SK-N-MC (cell line): ENCODE data around the gene STX16.
"Not testable (repeated sequence)": the region's sequence is repeated elsewhere in the genome, so short reads cannot be mapped to it uniquely, and the experiment has no call there.

Source experiments
- DNase-seq: peaks from one replicate; pipeline ENCODE4 v3.0.0-alpha.2; 2011; ENCODE audit warnings: low read depth, low spot score
- H3K27ac ChIP-seq: fragments of 200-600 bp; sonication (generic); 2 replicates; pipeline ENCODE4 v1.5.1; 2016; ENCODE audit warnings: mixed run types
- H3K36me3 ChIP-seq: fragments of 200-600 bp; sonication (generic); 2 replicates; pipeline ENCODE4 v1.6.1; 2017; ENCODE audit warnings: antibody characterized with exemption, low read length, mixed read lengths; ENCODE audit not compliant: insufficient read depth
- H3K4me3 ChIP-seq: fragments of 200-600 bp; sonication (generic); 2 replicates; pipeline ENCODE4 v1.5.1; 2016
- H3K9ac ChIP-seq: fragments of 200-600 bp; sonication (generic); 2 replicates; pipeline ENCODE4 v1.8.0; 2017; ENCODE audit warnings: mixed run types, mixed read lengths; ENCODE audit not compliant: insufficient read length
- H3K9me3 ChIP-seq: fragments of 200-600 bp; sonication (generic); 2 replicates; pipeline ENCODE4 v1.6.1; 2017; ENCODE audit warnings: low read depth, mild to moderate bottlenecking, antibody characterized with exemption, low read length, moderate library complexity, mixed read lengths
- EZH2 ChIP-seq: fragments of 200-600 bp; sonication (generic); IDR thresholded peaks from one replicate; pipeline ENCODE4 v1.6.1; 2017; ENCODE audit warnings: antibody characterized with exemption
- FOXP2 ChIP-seq: optimal IDR thresholded peaks from 2 replicates; pipeline ENCODE3; 2011; ENCODE audit warnings: mild to moderate bottlenecking, moderate library complexity; ENCODE audit not compliant: insufficient read depth; ENCODE audit errors: extremely low read length, control extremely low read depth
- POLR2AphosphoS5 ChIP-seq: IDR thresholded peaks from 2 replicates; pipeline ENCODE4 v1.6.1; 2012; ENCODE audit warnings: mild to moderate bottlenecking, low read depth, low read length, borderline replicate concordance

STX16 gene

GRCh38 chr20:58639182-58640146 is 11.6 kb upstream of the STX16 start:
- no peak overlapping the region for H3K27ac ChIP-seq
- no peak overlapping the region for H3K9ac ChIP-seq
- no peak overlapping the region for H3K4me3 ChIP-seq
- H3K36me3 ChIP-seq = no peaks in the 10 kb centered on the region
- H3K9me3 ChIP-seq = no peaks in the 10 kb centered on the region
- DNase-seq = no peak
- no peak for TF ChIP-seq FOXP2
- TF ChIP-seq EZH2 = no peak
- TF ChIP-seq POLR2AphosphoS5 = no peak

- no peak for DNase-seq
- Histone ChIP-seq H3K36me3 (no peaks in the 10 kb centered on the region), H3K9me3 (no peaks in the 10 kb centered on the region), H3K27ac (no peak overlapping the region), H3K9ac (no peak overlapping the region), H3K4me3 (no peak overlapping the region)
- TF ChIP-seq POLR2AphosphoS5 (no peak), FOXP2 (no peak), EZH2 (no peak)
These were observed 10.6 kb upstream of the STX16 start for GRCh38 chr20:58640446-58640845.

- Histone ChIP-seq H3K36me3 (no peaks in the 10 kb centered on the region), H3K27ac (no peak overlapping the region), H3K4me3 (no peak overlapping the region), H3K9ac (no peak overlapping the region), H3K9me3 (no peaks in the 10 kb centered on the region)
- TF ChIP-seq POLR2AphosphoS5 (no peak), EZH2 (no peak), FOXP2 (no peak)
- no peak for DNase-seq
These were observed 8.6 kb upstream of the STX16 start for GRCh38 chr20:58642441-58642840.

- H3K9me3 ChIP-seq, H3K36me3 ChIP-seq, H3K4me3 ChIP-seq, DNase-seq, H3K27ac ChIP-seq, H3K9ac ChIP-seq: not testable (repeated sequence)
These were observed 8.2 kb upstream of the STX16 start for GRCh38 chr20:58642896-58643295.

- no peaks in the 10 kb centered on the region for H3K36me3 ChIP-seq
- no peak overlapping the region for H3K4me3 ChIP-seq
- no peaks in the 10 kb centered on the region for H3K9me3 ChIP-seq
- no peak overlapping the region for H3K9ac ChIP-seq
- TF ChIP-seq FOXP2 = no peak
- TF ChIP-seq POLR2AphosphoS5 = no peak
- TF ChIP-seq EZH2 = no peak
- no peak for DNase-seq
- H3K27ac ChIP-seq = no peak overlapping the region
These were observed 5.6 kb upstream of the STX16 start for GRCh38 chr20:58645412-58645968.

- Histone ChIP-seq H3K36me3 (no peaks in the 10 kb centered on the region), H3K4me3 (no peak overlapping the region), H3K9ac (no peak overlapping the region), H3K9me3 (no peaks in the 10 kb centered on the region), H3K27ac (no peak overlapping the region)
- DNase-seq = no peak
- TF ChIP-seq FOXP2 = no peak
These were observed 4.8 kb upstream of the STX16 start for GRCh38 chr20:58646257-58646656.

GRCh38 chr20:58646703-58647102 is 4.4 kb upstream of the STX16 start:
- H3K9me3 ChIP-seq = no peaks in the 10 kb centered on the region
- TF ChIP-seq POLR2AphosphoS5 (no peak), EZH2 (no peak), FOXP2 (no peak)
- no peak overlapping the region for H3K4me3 ChIP-seq
- H3K9ac ChIP-seq = no peak overlapping the region
- H3K36me3 ChIP-seq = no peaks in the 10 kb centered on the region
- no peak overlapping the region for H3K27ac ChIP-seq
- DNase-seq = no peak

GRCh38 chr20:58647162-58647795 is 3.8 kb upstream of the STX16 start:
- TF ChIP-seq FOXP2 (no peak), EZH2 (no peak), POLR2AphosphoS5 (no peak)
- Histone ChIP-seq H3K9me3 (no peaks in the 10 kb centered on the region), H3K27ac (no peak overlapping the region), H3K9ac (no peak overlapping the region), H3K4me3 (no peak overlapping the region), H3K36me3 (no peaks in the 10 kb centered on the region)
- DNase-seq = no peak
